Stimulated activated CD4-positive, alpha-beta T cell treated with anti-CD3 and anti-CD28 coated beads, Interleukin-4, amount 100 ng/mL, for 24 hours (primary cell): ENCODE measurements around the gene KPNA5.
"Not testable (repeated sequence)": the region's sequence is repeated elsewhere in the genome, so short reads cannot be mapped to it uniquely, and the experiment has no call there.

Experiments
- DNase-seq: peaks from one replicate; pipeline ENCODE4 v3.0.0-alpha.2; 2020

Gene KPNA5

DNA sequence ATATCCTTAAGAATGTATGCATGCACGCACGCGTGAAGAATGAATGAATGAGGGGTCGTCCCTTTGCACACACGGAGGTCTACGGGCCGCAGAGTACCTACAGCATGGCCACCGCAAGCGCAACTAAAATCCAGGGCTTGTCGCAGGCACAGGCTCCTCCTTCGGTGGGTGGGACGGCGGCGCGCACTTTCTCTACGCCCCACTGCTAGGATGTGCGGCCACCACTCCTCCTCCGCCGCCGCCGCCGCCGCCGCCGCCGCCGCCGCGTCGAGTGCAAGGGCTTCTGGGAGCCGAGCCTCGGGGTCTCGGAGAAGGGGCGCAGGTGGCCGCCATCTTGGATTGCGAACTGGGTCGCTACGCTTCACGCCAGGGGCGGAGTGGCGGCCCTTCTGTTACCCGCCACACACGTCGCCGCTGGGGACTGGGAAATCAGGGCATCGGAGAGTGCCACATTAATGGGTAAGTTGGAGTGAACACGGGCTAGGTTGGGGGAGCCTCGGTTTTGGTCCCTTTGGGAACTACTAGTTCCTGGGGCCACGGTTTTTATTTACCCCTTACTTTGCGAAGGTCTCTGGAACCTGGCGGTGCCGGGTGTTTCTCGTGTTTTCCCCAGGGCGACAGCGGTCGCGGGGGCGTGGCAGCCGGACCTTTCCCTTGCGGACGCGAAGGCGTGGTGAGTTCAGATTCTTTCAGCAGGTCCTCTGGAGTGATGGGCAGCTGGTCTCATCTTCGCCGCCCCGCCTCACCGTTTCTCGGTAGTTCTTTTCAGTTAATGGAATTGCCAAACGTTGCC, at the start of gene KPNA5:
TSS of gene KPNA5 (plus strand) at position 332 of the 793 bp plus-strand sequence. CDS start at position 456, 124 bp downstream.
- DNase-seq: peak; percentile 93

DNA sequence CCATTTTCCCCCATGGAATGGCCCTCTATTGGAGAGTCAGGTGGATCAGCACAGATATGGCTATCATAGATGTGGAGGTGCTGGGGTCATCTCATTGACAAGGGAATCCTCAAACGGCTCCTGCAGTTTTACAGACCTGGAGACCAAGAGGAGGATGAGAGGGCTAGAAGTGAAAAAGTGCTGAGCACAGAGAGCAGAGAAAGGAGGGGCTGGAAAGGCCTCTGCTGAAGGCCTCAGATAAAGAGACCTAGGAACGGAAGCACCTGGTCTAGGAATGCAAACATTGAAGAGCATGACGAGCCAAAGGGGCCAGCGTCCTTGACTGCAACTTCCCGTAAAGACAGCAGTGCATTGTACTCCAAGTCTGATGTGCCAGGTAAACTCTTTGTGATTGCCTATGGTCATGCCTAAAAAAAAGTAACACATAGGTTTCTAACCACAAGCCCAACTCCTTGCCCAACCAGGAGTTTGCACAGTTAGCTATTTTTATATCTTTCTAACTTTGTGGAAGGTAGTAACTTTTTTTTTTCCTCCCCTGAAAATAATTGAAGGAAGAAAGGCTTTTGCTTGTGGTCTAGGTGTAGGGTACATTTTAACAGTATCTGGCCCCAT, 49.5 kb upstream of the KPNA5 start:
- DNase-seq: no peak

DNA sequence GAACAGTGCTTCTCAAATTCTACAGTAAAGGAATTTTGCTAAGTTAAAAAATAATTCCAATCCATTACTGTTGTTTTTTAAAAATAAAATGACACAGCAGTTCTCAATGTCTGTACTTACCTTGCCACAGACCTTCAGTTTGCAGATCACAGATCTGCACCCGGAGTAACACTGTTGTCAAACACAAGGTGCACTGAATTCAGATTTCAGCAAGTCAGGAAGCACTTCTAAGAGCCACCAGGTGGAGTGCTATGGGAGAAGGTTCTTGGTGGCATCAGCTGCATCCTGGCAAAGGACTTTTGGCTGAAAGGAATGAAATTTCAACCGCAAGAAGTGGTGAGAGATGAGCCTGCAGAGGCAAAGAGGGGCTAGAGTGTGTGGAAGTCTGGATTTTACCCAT, 47.3 kb upstream of the KPNA5 start:
- DNase-seq: no peak

DNA sequence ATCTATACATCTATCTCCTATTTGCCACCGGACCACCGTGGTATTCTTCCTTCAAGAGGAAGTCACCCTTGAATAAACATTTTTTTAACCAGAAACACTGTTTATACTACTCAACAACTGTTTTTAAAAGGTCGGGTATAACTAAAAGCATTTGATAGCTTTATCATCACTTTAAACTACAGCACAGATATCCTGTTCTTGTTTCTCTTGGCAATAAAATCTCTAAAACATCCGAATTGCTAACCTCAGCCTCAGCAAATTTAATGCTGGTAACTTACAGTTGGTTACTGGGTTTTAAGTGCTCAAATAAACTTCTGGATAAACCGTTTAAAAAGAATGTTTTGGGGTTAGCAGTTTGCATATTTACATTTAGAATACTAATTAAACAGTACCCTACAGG, 32.9 kb upstream of the KPNA5 start:
- no peak for DNase-seq

DNA sequence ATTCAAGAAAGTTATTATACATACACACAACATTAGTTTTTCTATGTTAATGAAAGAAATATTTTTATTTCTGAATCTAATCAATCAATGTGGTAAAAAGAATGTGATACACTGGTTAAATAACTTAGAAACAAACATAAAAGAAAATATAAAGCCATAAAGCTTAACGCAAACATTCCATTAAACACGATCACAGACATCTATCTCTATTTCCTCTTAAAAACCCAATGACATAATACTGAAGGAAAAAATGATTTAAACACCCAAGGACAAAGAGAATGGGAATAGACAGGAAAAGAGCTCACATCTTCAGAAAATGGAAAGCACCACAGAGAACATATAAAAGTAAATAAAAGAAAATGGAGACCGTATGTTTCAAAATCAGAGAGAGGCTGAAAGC, 31.9 kb upstream of the KPNA5 start:
- no peak for DNase-seq

DNA sequence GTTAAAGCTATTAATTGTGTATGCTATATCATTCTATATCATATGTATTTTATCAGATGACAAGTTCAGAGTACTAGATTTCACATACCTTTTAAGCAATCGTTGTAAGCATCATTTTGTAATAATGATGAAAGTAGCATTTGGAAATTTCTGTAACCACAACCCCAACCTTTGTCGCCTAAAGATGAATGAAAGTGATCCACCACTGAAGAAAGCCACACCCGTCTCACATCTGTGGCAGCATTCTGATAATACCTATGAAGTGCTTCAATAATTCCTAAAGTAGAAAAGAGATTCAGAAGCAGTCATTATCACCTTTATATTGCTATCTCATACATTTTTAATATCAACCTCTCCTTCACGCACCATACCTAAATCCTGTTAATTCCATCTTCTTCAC, 29.1 kb upstream of the KPNA5 start:
- no peak for DNase-seq

DNA sequence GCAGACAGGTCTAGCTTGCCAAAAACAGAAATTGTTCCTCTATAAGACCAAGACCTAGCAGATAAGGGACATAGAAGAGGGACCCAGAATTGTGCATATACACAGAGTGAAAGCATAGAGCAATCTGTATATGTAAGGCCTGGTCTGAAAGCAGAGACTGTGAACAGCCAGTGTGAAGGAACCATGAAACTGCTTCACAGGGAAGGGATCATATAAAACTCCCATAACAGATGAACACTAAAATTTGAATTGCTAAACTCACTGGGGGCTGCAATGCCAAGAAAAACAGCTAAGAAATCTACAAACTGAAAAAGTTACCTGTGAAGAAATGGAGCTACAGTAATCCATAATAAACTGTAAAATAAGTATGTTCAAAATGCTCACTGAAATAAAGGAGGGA, 19.4 kb upstream of the KPNA5 start:
- DNase-seq: no peak

DNA sequence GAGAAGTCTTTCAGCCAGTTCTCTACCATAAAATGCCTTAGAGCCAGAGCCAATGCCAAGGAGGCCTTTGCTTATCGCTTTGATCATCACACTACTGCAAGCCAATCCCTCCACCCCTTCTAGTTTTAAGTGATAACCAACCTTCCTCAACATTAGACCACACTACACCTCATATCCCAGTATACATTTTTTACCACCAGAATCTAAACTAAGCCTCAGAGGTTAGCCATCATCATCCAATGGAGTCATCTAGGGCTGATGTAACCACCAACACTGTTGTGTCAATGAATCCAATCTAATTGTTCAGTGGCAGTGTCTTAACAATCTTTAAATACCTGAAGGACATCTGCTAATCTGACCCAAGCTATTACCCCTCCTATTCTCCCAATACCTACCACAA, 18.8 kb upstream of the KPNA5 start:
- DNase-seq: no peak

DNA sequence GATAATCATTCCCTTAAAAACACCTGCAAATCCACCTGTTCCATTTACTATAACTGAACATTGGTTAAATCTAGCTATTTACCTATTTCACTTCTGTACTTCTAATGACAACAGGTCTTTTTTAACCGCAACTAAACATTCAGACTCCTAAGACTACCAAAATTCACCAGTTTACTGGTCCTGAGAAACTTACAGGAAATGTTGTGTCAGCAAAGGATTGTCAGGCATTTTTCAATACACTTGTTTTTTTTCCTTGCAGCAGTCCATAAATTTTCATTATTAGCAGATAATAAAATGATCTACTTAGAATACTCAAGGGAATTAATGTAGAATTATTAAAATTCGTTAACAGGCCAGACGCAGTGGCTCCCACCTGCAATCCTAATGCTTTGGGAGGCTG, 17.7 kb upstream of the KPNA5 start:
- no peak for DNase-seq

DNA sequence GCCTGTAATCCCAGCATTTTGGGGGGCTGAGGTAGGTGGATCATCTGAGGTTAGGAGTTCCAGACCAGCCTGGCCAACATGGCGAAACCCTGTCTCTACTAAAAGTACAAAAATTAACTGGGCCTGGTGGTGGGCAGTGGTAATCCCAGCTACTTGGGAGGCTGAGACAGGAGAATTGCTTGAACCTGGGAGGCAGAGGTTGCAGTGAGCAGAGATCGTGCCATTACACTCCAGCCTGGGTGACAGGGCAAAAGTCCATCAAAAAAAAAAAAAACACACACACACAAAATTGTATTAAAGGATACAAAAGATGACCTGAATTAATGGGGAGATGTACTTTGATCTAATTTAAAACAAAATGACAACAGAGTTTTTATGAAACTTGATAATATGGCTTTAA, 16.8 kb upstream of the KPNA5 start:
- not testable (repeated sequence) for DNase-seq

DNA sequence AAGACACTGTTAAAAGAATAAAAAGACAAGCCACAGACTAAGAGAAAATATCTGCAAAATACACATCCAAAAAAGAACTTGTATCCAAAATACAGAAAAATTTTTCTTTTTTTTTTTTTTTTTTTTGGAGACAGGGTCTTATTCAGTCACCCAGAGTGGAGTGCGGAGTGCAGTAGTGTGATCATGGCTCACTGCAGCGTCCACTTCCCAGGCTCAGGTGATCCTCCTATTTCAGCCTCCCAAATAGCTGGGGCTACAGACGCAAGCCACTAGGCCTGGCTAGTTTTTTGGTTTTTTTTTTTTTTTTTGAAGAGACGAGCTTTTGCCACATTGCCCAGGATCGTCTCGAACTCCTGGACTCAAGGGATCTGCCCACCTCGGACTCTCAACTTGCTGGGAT, 15.5 kb upstream of the KPNA5 start:
- no peak for DNase-seq

DNA sequence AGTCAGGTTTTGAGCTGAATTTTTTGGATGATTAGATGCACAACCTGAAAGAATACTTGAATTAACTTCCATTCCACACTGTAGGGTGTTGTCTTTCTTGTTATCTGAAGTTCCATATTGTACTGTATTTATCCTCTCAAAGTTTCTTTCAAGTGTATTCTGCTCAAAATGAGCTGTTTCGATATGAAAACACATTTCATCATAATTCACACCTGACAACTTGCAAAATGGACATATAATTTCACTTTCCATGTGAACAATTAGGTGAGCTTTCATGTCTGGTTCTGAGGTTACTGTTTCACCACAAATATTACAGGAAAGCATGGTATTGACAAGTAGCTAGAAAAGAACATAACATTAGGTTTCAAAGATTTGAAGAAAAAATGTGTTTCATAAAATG, 14.1 kb upstream of the KPNA5 start:
- DNase-seq: no peak

DNA sequence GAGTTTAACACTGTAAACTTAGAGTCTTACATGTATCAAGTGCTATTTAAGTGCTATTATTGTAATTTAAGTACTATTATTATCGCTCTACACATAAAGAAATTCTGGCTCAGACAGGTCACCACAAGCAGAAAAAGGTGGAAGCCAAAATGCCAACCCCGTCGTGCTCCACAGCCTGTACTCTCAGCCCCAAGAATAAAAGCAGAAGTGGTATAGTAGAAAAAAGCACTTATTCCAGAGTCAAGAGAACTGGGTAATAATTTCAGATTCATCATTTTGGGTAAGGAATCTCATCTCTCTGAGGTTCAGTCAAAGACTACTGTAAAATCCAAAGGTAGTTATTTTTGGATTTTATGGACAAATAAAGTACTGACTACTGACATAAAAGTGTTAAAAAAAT, 13.4 kb upstream of the KPNA5 start:
- DNase-seq: no peak

DNA sequence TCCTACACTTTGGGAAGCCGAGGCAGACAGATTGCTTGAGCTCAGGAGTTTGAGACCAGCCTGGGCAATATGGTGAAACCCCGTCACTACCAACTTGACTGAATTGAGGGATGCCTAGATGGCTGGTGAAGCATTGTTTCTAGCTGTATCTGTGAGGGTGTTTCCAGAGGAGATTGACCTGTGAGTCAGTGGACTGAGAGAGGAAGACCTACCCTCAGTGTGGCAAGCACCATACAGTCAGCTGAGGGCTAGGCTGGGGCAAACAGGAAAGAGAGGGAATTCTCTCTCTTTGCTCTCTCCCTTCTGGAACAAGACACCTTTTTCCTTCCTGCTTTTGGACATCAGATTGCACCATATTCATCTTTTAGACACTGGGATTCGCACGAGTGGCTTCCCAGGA, 8.7 kb upstream of the KPNA5 start:
- DNase-seq: no peak

DNA sequence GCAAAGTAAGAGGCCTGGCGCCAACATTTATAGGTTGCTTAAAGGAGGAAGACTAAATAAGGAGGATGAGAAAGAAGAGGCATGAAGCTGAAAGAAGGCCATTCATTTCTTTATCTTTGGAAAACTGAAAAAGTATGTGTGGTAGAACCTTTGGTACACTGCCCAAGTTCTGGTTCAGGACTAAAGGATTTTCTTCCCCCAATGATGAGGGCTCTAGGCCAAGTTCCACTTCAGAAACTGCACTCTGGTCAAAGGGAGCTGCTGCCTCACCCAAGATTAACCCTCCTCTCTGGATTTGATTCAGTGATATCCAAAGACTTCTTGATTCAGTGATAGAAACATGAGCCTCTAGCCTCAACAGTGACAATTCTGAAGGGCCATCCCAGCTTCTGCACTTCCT, 5.0 kb upstream of the KPNA5 start:
- no peak for DNase-seq

DNA sequence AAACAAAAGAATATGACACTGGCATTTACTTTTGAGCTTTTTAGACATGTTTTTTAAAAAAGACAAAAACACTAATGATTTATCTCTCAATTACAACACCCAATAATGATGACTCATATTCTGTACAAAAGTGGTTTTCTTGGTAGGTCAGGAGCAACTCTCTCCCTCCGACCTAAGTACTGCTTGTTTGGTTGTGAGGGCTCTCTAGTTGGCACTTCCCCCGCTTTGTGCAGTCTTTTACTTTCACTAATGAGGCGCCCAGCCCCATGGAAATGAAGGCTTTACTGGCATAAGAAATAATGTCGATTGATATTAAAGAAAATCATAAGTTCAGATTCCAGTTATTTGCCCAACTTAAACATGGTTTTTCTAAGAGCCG, 1.3 kb downstream of the KPNA5 start:
- peak; percentile 40 for DNase-seq

DNA sequence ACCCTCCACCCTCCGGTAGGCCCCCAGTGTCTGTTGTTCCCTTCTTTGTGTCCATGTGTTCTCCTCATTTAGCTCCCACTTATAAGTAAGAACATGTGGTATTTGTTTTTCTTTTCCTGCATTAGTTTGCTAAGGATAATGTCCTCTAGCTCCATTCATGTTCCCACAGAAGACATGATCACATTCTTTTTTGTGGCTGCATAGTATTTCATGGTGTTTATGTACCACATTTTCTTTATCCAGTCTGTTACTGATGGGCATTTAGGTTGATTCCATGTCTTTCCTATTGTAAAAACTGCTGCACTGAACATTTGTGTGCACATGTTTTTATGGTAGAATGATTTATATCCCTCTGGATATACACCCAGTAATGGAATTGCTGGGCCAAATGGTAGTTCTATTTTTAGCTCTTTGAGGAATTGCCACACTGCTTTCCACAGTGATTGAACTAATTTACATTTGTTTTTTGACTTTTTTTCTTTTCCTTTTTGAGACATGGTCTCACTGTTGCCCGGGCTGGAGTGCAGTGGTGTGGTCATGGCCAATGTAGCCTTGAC, 4.5 kb downstream of the KPNA5 start:
- no peak for DNase-seq

DNA sequence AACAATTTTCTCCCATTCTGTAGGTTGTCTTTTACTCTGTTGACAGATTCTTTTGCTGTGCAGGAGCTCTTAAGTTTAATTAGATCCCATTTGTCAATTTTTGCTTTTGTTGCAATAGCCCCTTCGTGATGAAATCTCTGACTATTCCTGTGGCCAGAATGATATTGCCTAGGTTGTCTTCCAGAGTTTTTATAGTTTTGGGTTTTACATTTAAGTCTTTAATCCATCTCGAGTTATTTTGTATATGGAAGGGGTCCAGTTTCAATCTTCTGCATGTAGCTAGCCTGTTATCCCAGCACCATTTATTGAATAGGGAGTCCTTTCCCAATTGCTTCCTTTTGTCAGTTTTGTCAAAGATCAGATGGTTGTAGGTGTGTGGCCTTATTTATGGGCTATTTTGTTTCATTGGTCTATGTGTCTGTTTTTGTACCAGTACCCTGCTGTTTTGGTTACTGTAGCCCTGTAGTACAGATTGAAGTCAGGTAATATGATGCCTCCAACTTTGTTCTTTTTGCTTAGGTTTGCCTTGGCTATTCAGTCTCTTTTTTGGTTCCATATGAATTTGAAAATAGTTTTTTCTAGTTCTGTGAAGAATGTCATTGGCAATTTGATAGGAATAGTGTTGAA, 5.6 kb downstream of the KPNA5 start:
- not testable (repeated sequence) for DNase-seq

DNA sequence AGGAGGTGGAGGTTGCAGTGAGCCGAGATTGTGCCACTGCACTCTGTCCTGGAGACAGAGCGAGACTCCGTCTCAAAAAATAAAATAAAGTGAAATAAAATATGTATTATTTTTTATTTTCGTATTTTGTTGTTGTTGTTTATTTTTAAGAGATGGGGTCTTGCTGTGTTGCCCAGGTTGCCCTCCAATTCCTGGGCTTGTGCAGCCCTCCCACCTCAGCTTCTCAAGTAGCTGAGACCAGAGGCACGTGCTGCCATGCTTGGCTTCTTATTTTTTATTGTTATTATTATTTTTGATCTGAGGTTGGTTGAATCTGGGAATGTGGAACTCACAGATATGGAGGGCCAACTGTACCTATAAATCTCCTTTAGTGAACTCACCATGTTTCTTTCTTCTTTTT, 10.1 kb downstream of the KPNA5 start:
- no peak for DNase-seq

DNA sequence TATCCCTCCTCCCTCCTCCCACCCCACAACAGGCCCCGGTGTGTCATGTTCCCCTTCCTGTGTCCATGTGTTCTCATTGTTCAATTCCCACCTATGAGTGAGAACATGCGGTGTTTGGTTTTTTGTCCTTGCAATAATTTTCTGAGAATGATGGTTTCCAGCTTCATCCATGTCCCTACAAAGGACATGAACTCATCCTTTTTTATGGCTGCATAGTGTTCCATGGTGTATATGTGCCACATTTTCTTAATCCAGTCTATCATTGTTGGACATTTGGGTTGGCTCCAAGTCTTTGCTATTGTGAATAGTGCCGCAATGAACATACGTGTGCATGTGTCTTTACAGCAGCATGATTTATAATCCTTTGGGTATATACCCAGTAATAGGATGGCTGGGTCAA, 11.9 kb downstream of the KPNA5 start:
- DNase-seq: not testable (repeated sequence)

DNA sequence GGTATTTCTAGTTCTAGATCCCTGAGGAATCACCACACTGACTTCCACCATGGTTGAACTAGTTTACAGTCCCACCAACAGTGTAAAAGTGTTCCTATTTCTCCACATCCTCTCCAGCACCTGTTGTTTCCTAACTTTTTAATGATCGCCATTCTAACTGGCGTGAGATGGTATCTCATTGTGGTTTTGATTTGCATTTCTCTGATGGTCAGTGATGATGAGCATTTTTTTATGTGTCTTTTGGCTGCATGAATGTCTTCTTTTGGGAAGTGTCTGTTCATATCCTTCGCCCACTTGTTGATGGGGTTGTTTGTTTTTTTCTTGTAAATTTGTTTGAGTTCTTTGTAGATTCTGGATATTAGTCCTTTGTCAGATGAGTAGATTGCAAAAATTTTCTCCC, 12.3 kb downstream of the KPNA5 start:
- not testable (repeated sequence) for DNase-seq

DNA sequence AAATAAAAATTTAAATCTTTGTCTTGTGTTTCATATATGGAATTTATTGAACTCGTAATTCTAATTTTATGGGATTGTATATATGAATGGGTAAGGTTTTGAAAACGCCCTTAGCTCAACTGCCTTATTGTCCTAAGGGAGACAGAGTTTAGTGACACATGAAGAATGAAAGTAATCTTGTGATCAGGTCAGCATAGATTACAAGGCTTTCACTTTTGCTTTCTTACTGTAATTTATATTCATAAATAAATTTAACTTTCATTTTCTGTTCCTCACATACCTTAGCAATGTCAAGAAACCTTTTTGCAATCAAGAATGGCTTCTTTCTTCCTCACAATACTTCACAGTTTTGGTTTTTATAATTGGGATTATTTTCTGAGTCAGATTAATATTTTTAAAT, 14.4 kb downstream of the KPNA5 start:
- no peak for DNase-seq

DNA sequence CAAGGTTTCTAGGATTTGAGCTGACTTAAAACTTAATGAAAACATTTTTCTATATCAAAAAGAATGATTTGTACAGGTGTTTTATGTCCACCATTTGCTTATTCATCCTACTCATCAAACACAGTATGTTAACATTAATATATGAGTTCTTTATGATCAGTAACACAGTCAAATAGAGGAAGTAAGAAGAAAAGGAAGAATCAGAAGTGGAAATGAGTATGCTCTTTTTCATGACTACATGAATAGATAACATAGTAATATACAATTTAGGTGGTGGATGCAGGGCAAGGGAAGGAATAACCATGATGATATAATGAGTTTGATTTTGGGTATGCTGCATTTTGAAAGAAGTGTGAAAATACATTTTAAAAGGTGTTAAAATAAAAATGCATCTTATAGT, 16.5 kb downstream of the KPNA5 start:
- DNase-seq: no peak

DNA sequence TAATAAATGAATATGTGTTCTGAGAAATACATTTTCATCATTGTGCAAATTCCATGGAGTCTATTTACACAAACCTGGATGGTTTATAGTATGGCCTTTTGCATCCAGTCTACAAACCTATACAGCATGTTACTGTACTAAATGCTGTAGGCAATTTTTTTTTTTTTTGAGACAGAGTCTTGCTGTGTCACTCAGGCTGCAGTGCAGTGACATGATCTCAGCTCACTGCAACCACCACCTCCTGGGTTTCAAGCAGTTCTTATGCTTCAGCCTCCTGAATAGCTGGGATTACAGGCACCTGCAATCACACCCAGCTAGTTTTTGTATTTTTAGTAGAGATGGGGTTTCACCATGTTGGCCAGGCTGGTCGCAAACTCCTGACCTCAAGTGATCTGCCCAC, 22.9 kb downstream of the KPNA5 start:
- not testable (repeated sequence) for DNase-seq
